GM12878 (cell line): ENCODE measurements around the gene RPL12. TPM values are rescaled to one million over a fixed set of nuclear protein-coding genes. Genes with fewer than 3 reads are reported as not detected.

Experiments
- BACH1 ChIP-seq: fragments of 450-650 bp; IDR thresholded peaks from 2 replicates; pipeline ENCODE4 v1.6.1; 2017; ENCODE audit warnings: mild to moderate bottlenecking, borderline replicate concordance
- BHLHE40 ChIP-seq, 2 experiments: fragments of 450-650 bp in 1 of 2; IDR thresholded peaks; 2 replicates each; pipeline ENCODE4 v1.6.1; 2011 to 2017; ENCODE audit warnings: low read depth in 2 of 2, borderline replicate concordance in 1 of 2, improper control_type of control experiment in 1 of 2, low read length in 1 of 2, mild to moderate bottlenecking in 1 of 2
- CBFB ChIP-seq: IDR thresholded peaks from 2 replicates; pipeline ENCODE4 v1.6.1; 2016; ENCODE audit warnings: antibody characterized with exemption, low read depth
- CBX3 ChIP-seq: fragments of 200-600 bp; sonication (generic); IDR thresholded peaks from 2 replicates; pipeline ENCODE4 v1.6.1; 2016; ENCODE audit warnings: low read depth, borderline replicate concordance
- CBX5 ChIP-seq: sonication (generic); IDR thresholded peaks from 2 replicates; pipeline ENCODE4 v1.6.1; 2016; ENCODE audit warnings: low read depth, moderate library complexity, mild to moderate bottlenecking, inconsistent platforms
- EP300 ChIP-seq, 2 experiments: fragments of 150-350 bp in 1 of 2; IDR thresholded peaks; 2 replicates each; pipeline ENCODE4 v1.6.1; 2011 to 2012; ENCODE audit warnings: low read depth in 2 of 2, low read length in 2 of 2, borderline replicate concordance in 1 of 2, improper control_type of control experiment in 1 of 2, inconsistent platforms in 1 of 2; ENCODE audit not compliant: control insufficient read depth in 1 of 2
- FOXK2 ChIP-seq: fragments of 450-650 bp; IDR thresholded peaks from 2 replicates; pipeline ENCODE4 v1.6.1; 2017; ENCODE audit warnings: mild to moderate bottlenecking, moderate library complexity
- GATAD2B ChIP-seq: fragments of 450-650 bp; conservative IDR thresholded peaks from 2 replicates; pipeline ENCODE4 v1.6.1; 2017; ENCODE audit warnings: low read depth, mild to moderate bottlenecking, moderate library complexity
- IKZF1 ChIP-seq: fragments of 450-650 bp; conservative IDR thresholded peaks from 2 replicates; pipeline ENCODE4 v1.6.1; 2017; ENCODE audit warnings: antibody characterized with exemption, mild to moderate bottlenecking
- LARP7 ChIP-seq: fragments of 450-650 bp; IDR thresholded peaks from 2 replicates; pipeline ENCODE4 v1.6.1; 2017; ENCODE audit warnings: mild to moderate bottlenecking
- NFYB ChIP-seq: IDR thresholded peaks from 2 replicates; pipeline ENCODE4 v1.6.1; 2011; ENCODE audit warnings: low read depth, mild to moderate bottlenecking, low read length, improper control_type of control experiment, moderate library complexity; ENCODE audit not compliant: insufficient read depth
- NR2C1 ChIP-seq: fragments of 450-650 bp; IDR thresholded peaks from 2 replicates; pipeline ENCODE4 v1.6.1; 2017; ENCODE audit warnings: antibody characterized with exemption, mild to moderate bottlenecking, moderate library complexity
- RCOR1 ChIP-seq: conservative IDR thresholded peaks from 2 replicates; pipeline ENCODE4 v1.6.1; 2012; ENCODE audit warnings: low read depth, low read length, improper control_type of control experiment
- RUNX3 ChIP-seq: IDR thresholded peaks from 2 replicates; pipeline ENCODE4 v1.6.1; 2012; ENCODE audit warnings: low read length, inconsistent platforms
- SMAD5 ChIP-seq: IDR thresholded peaks from 2 replicates; pipeline ENCODE4 v1.6.1; 2016; ENCODE audit warnings: antibody characterized with exemption, low read depth
- STAT1 ChIP-seq: fragments of 450-650 bp; conservative IDR thresholded peaks from 2 replicates; pipeline ENCODE4 v1.6.1; 2014; ENCODE audit warnings: antibody characterized with exemption, mild to moderate bottlenecking
- ZNF207 ChIP-seq: fragments of 450-650 bp; IDR thresholded peaks from 2 replicates; pipeline ENCODE4 v1.6.1; 2014; ENCODE audit warnings: antibody characterized with exemption, mild to moderate bottlenecking, borderline replicate concordance
- polyA plus RNA-seq, 11 experiments: library from polyadenylated mRNA; depleted of rRNA in 4 of 11; unstranded in 6 of 11; stranded (reverse) in 5 of 11; fragments of >200 nt; fragmentation: Nextera tagmentation in 4 of 11; fragmentation: Illumina TruSeq in 1 of 11; extraction: Ambion mirVana in 4 of 11; extraction: Trizol in 1 of 11; gene quantifications; 1 replicate in 1 of 11; 2 replicates in 10 of 11; pipeline versions ENCODE4 v1.2.1 to v1.2.3, GENCODE V29; 2011 to 2016; ENCODE audit warnings: inconsistent platforms in 2 of 11, missing spikeins in 2 of 11, low read depth in 1 of 11
- total RNA-seq, 4 experiments: library from RNA; depleted of rRNA in 3 of 4; stranded (reverse); fragments of >200 nt in 3 of 4; fragmentation: Illumina TruSeq in 1 of 4; extraction: Trizol in 1 of 4; gene quantifications; 2 replicates each; pipeline versions ENCODE4 v1.2.1 to v1.2.3, GENCODE V29; 2013 to 2021
- TF ChIP-seq, protein P1 (sequence below): IDR thresholded peaks from 2 replicates; pipeline ENCODE4 v1.6.1; 2011; ENCODE audit warnings: low read depth, mild to moderate bottlenecking, low read length, moderate library complexity, borderline replicate concordance; ENCODE audit errors: extremely low read depth
- TF ChIP-seq, protein P2 (sequence below): IDR thresholded peaks from 2 replicates; pipeline ENCODE4 v1.6.1; 2012; ENCODE audit warnings: low read length, inconsistent platforms
- TF ChIP-seq, protein P3 (sequence below): IDR thresholded peaks from 2 replicates; pipeline ENCODE4 v1.6.1; 2012; ENCODE audit warnings: low read depth, low read length, improper control_type of control experiment
- TF ChIP-seq, protein P4 (sequence below): fragments of 450-650 bp; IDR thresholded peaks from 2 replicates; pipeline ENCODE4 v1.6.1; 2016; ENCODE audit warnings: mild to moderate bottlenecking
- TF ChIP-seq, protein P5 (sequence below): fragments of 450-650 bp; IDR thresholded peaks from 2 replicates; pipeline ENCODE4 v1.6.1; 2018; ENCODE audit warnings: mild to moderate bottlenecking, low read depth, moderate library complexity; ENCODE audit not compliant: partially characterized antibody

RPL12 gene
- total and polyA plus RNA-seq, 10 of the 15 experiments (the other 5 are each of a cell fraction or from before 2014, with no cell fraction given): 961 to 5,544 (median 2,858) TPM

DNA sequence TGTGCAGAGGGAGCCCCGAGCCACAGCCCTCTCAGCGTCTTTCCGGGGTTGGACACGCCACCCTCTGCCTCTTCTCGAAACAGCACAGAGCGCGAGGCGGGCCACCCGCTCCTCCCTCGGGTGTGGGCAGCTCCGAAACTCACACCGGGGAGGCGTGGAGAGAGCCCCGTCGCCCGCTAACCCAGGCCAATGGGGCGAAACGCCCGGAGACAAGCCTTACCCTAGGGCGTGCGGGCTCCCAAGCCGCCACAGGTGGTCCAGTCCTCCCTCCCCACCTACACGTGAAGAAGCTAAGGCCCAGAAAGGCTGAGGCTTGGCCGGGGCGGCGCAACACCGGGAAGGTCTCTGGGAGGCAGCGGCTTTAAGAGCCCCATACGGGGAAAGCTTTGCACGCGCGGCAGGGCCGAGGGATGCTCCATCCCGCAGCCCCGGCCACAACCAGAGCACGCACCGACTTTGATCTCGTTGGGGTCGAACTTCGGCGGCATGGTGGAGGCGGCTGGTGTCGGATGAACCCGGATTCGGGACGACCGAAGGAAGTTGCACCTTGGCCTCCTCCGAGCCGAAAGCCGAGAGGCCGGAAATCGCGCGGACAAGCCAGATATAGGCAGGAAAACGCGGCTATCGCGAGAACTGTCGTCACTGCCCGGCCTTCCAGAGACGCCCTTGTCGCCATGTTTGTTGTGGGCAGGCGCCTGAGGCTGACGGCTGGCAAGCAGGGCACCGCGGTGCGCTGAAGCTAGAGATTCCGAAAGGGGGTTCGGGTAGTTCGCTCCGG, at the start of gene RPL12, which contains the start of gene LRSAM1 (continued):
- TF ChIP-seq CBX3 (no peak), RUNX3 (no peak), CBX5 (no peak), IKZF1 (peak; percentile 94), NFYB (no peak), NR2C1 (peak; percentile 84), CBFB (peak; percentile 100), FOXK2 (0 out of 2 replicates have a peak, but pooled peaks have one; percentile 50), SMAD5 (peak; percentile 99), RCOR1 (peak; percentile 100), GATAD2B (peak; percentile 93), BACH1 (peak; percentile 92; the same call in 1 of the 2 replicates), EP300 (IDR thresholded peaks at IDR 0.05; ENCODE audit: borderline replicate concordance in 1 of 2, control insufficient read depth in 1 of 2, low read depth in 2 of 2, low read length in 2 of 2) (no peak), ZNF207 (peak; percentile 97), BHLHE40 (IDR thresholded peaks at IDR 0.05; ENCODE audit: borderline replicate concordance in 1 of 2, low read depth in 2 of 2, low read length in 1 of 2) (peak; percentile 47 to 60; a peak in 3 of 4 replicates), LARP7 (peak; percentile 98), STAT1 (peak; percentile 85)
- TF ChIP-seq, protein P1, sequence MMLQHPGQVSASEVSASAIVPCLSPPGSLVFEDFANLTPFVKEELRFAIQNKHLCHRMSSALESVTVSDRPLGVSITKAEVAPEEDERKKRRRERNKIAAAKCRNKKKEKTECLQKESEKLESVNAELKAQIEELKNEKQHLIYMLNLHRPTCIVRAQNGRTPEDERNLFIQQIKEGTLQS: no peak
- TF ChIP-seq, protein P2, sequence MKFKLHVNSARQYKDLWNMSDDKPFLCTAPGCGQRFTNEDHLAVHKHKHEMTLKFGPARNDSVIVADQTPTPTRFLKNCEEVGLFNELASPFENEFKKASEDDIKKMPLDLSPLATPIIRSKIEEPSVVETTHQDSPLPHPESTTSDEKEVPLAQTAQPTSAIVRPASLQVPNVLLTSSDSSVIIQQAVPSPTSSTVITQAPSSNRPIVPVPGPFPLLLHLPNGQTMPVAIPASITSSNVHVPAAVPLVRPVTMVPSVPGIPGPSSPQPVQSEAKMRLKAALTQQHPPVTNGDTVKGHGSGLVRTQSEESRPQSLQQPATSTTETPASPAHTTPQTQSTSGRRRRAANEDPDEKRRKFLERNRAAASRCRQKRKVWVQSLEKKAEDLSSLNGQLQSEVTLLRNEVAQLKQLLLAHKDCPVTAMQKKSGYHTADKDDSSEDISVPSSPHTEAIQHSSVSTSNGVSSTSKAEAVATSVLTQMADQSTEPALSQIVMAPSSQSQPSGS: no peak
- TF ChIP-seq, protein P3, sequence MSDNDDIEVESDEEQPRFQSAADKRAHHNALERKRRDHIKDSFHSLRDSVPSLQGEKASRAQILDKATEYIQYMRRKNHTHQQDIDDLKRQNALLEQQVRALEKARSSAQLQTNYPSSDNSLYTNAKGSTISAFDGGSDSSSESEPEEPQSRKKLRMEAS: peak; percentile 82
- TF ChIP-seq, protein P4, sequence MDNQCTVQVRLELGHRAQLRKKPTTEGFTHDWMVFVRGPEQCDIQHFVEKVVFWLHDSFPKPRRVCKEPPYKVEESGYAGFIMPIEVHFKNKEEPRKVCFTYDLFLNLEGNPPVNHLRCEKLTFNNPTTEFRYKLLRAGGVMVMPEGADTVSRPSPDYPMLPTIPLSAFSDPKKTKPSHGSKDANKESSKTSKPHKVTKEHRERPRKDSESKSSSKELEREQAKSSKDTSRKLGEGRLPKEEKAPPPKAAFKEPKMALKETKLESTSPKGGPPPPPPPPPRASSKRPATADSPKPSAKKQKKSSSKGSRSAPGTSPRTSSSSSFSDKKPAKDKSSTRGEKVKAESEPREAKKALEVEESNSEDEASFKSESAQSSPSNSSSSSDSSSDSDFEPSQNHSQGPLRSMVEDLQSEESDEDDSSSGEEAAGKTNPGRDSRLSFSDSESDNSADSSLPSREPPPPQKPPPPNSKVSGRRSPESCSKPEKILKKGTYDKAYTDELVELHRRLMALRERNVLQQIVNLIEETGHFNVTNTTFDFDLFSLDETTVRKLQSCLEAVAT: peak; percentile 95
- TF ChIP-seq, protein P5, sequence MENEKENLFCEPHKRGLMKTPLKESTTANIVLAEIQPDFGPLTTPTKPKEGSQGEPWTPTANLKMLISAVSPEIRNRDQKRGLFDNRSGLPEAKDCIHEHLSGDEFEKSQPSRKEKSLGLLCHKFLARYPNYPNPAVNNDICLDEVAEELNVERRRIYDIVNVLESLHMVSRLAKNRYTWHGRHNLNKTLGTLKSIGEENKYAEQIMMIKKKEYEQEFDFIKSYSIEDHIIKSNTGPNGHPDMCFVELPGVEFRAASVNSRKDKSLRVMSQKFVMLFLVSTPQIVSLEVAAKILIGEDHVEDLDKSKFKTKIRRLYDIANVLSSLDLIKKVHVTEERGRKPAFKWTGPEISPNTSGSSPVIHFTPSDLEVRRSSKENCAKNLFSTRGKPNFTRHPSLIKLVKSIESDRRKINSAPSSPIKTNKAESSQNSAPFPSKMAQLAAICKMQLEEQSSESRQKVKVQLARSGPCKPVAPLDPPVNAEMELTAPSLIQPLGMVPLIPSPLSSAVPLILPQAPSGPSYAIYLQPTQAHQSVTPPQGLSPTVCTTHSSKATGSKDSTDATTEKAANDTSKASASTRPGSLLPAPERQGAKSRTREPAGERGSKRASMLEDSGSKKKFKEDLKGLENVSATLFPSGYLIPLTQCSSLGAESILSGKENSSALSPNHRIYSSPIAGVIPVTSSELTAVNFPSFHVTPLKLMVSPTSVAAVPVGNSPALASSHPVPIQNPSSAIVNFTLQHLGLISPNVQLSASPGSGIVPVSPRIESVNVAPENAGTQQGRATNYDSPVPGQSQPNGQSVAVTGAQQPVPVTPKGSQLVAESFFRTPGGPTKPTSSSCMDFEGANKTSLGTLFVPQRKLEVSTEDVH: peak; percentile 60
